ENCODE measurements around the gene TIGD1. TPM values are rescaled to one million over a fixed set of nuclear protein-coding genes. Genes with fewer than 3 reads are reported as not detected.

The TIGD1 gene
- total and polyA plus RNA-seq, 2 donors from 2014 or later = 4.8 to 7.0 TPM

DNA sequence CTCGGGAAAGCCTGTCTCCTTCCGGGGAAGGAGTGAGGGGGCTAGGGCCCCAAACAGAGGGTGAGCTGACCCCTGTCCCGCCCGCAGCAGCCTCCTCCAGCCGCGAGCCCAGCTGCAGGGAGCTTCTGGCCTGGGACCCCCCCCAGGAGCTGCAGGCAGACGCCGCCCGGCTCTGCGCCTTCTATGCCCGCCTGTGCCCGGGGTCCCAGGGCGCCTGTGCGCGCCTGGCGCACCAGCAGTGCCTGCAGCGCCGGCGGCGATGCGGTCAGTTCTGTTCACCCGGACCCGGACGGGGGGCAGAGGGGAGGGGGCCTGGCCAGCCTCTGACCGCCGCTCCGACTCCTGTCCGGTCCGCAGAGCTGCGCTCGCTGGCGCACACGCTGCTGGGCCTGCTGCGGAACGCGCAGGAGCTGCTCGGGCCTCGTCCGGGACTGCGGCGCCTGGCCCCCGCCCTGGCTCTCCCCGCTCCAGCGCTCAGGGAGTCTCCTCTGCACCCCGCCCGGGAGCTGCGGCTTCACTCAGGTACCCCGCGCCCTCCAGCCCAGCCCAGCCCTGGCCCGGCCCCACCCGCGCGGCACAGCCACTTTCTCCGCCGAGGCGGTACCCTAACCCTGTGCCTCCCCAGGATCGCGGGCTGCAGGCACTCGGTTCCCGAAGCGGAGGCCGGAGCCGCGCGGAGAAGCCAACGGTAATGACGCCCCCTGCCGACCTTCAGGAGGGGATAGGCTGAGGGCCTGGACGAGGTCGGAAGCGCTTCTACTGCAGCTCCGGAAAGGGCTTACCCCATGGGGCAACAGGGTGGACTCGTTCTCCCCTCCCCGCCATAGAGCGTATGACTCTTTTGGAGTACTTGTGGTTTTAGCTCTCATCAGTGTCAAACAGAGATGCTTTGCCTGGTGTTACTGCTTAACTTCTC, 26.4 kb downstream of the TIGD1 start:
- no peak for FAIRE-seq
- intact Hi-C loops (cut with DNase I) = no loop called here
- H3K27ac ChIP-seq (ENCODE audit: low read depth in 2 of 2, low read length in 2 of 2) = no peak overlapping the region
- H3K4me3 ChIP-seq (ENCODE audit: low read length in 3 of 3) = no peak overlapping the region
- peaks cover 0 to 3% (median 0%) of the 10 kb centered on the region in 3 donors for H3K4me1 ChIP-seq (ENCODE audit: control insufficient read depth in 2 of 3, insufficient read depth in 2 of 3, low read depth in 1 of 3, low read length in 3 of 3)
- H3K36me3 ChIP-seq (ENCODE audit: control insufficient read depth in 2 of 3, insufficient read depth in 3 of 3, low read length in 3 of 3) = no peaks in the 10 kb centered on the region
- peak in 4 of 5 donors; percentile 68 to 79 (median 74) for DNase-seq
- H3K9me3 ChIP-seq (ENCODE audit: control insufficient read depth in 2 of 3, insufficient read depth in 1 of 3, low read length in 3 of 3) = no peaks in the 10 kb centered on the region
- H3K27me3 ChIP-seq (ENCODE audit: control insufficient read depth, insufficient read depth, low read length) = peaks cover 5% of the 10 kb centered on the region
- H3K9ac ChIP-seq (ENCODE audit: low read length in 3 of 3) = no peak overlapping the region
- TF ChIP-seq, protein P1, sequence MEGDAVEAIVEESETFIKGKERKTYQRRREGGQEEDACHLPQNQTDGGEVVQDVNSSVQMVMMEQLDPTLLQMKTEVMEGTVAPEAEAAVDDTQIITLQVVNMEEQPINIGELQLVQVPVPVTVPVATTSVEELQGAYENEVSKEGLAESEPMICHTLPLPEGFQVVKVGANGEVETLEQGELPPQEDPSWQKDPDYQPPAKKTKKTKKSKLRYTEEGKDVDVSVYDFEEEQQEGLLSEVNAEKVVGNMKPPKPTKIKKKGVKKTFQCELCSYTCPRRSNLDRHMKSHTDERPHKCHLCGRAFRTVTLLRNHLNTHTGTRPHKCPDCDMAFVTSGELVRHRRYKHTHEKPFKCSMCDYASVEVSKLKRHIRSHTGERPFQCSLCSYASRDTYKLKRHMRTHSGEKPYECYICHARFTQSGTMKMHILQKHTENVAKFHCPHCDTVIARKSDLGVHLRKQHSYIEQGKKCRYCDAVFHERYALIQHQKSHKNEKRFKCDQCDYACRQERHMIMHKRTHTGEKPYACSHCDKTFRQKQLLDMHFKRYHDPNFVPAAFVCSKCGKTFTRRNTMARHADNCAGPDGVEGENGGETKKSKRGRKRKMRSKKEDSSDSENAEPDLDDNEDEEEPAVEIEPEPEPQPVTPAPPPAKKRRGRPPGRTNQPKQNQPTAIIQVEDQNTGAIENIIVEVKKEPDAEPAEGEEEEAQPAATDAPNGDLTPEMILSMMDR (IDR thresholded peaks at IDR 0.05; ENCODE audit: borderline replicate concordance, extremely low read depth, insufficient read depth) = no peak

DNA sequence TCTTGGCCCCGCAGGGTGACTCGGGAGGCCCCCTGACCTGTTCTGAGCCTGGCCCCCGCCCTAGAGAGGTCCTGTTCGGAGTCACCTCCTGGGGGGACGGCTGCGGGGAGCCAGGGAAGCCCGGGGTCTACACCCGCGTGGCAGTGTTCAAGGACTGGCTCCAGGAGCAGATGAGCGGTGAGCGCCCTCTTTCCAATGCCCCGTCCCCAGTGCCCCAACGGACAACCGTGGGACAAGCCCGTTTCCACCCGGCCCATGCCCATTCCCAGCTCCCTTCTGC, 27.0 kb downstream of the TIGD1 start:
- H3K4me3 ChIP-seq (ENCODE audit: low read length in 3 of 3) = no peak overlapping the region
- H3K9me3 ChIP-seq (ENCODE audit: control insufficient read depth in 2 of 3, insufficient read depth in 1 of 3, low read length in 3 of 3) = no peaks in the 10 kb centered on the region
- intact Hi-C loops (cut with DNase I) = no loop called here
- no peaks in the 10 kb centered on the region for H3K36me3 ChIP-seq (ENCODE audit: control insufficient read depth in 2 of 3, insufficient read depth in 3 of 3, low read length in 3 of 3)
- H3K4me1 ChIP-seq (ENCODE audit: control insufficient read depth in 2 of 3, insufficient read depth in 2 of 3, low read depth in 1 of 3, low read length in 3 of 3) = peaks cover 0 to 3% (median 0%) of the 10 kb centered on the region in 3 donors
- DNase-seq (no peak), FAIRE-seq (no peak)
- no peak overlapping the region for H3K27ac ChIP-seq (ENCODE audit: low read depth in 2 of 2, low read length in 2 of 2)
- H3K9ac ChIP-seq (ENCODE audit: low read length in 3 of 3) = no peak overlapping the region
- TF ChIP-seq, protein P1 (IDR thresholded peaks at IDR 0.05; ENCODE audit: borderline replicate concordance, extremely low read depth, insufficient read depth) = no peak
- peaks cover 5% of the 10 kb centered on the region for H3K27me3 ChIP-seq (ENCODE audit: control insufficient read depth, insufficient read depth, low read length)

DNA sequence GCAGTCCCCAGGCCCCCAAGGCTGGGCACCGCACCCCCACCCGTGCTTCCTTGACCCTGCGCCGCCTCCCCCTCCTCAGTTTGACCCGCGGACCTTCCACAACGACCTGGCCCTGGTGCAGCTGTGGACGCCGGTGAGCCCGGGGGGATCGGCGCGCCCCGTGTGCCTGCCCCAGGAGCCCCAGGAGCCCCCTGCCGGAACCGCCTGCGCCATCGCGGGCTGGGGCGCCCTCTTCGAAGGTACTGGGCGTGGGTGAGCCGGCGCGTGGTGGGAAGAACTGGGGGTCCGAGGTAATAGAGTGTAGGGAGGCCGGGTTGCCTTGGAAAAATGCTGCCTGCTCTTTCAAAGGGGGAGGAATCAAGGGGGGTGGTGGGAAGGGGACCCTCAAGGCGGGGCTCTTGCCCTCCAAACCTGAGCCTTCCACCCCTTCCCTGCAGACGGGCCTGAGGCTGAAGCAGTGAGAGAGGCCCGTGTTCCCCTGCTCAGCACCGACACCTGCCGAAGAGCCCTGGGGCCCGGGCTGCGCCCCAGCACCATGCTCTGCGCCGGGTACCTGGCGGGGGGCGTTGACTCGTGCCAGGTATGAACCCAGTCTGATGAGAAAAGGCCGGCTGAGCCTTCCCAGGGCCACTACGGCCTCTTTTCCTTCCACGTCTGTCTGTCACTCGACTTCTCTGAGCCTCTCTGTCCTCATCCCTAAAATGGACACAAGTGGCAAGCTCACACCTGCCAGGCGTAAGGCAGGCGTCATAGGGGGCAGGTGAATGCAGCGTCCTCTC, 27.5 kb downstream of the TIGD1 start:
- TF ChIP-seq, protein P1 (IDR thresholded peaks at IDR 0.05; ENCODE audit: borderline replicate concordance, extremely low read depth, insufficient read depth) = no peak
- FAIRE-seq = no peak
- Histone ChIP-seq H3K4me1 (ENCODE audit: control insufficient read depth in 2 of 3, insufficient read depth in 2 of 3, low read depth in 1 of 3, low read length in 3 of 3) (peaks cover 0 to 3% (median 0%) of the 10 kb centered on the region in 3 donors), H3K27ac (ENCODE audit: low read depth in 2 of 2, low read length in 2 of 2) (no peak overlapping the region), H3K36me3 (ENCODE audit: control insufficient read depth in 2 of 3, insufficient read depth in 3 of 3, low read length in 3 of 3) (no peaks in the 10 kb centered on the region), H3K4me3 (ENCODE audit: low read length in 3 of 3) (no peak overlapping the region), H3K27me3 (ENCODE audit: control insufficient read depth, insufficient read depth, low read length) (peaks cover 5% of the 10 kb centered on the region), H3K9me3 (ENCODE audit: control insufficient read depth in 2 of 3, insufficient read depth in 1 of 3, low read length in 3 of 3) (no peaks in the 10 kb centered on the region), H3K9ac (ENCODE audit: low read length in 3 of 3) (no peak overlapping the region)
- no peak for DNase-seq
- intact Hi-C loops (cut with DNase I) = no loop called here

All from kidney (tissue), 14 donors.